Measurements from ENCODE around the gene TPST1.
"Not testable (repeated sequence)": the region's sequence is repeated elsewhere in the genome, so short reads cannot be mapped to it uniquely, and the experiment has no call there.

Gene TPST1

GRCh38 chr7:66283003-66283920, 78.1 kb downstream of the TPST1 start:
- DNase-seq (ENCODE audit: low spot score): peak; percentile 37

GRCh38 chr7:66296001-66296521, 90.9 kb downstream of the TPST1 start:
- no peak for DNase-seq (ENCODE audit: low spot score)

GRCh38 chr7:66296557-66296956, 91.4 kb downstream of the TPST1 start:
- DNase-seq (ENCODE audit: low spot score): no peak

DNA sequence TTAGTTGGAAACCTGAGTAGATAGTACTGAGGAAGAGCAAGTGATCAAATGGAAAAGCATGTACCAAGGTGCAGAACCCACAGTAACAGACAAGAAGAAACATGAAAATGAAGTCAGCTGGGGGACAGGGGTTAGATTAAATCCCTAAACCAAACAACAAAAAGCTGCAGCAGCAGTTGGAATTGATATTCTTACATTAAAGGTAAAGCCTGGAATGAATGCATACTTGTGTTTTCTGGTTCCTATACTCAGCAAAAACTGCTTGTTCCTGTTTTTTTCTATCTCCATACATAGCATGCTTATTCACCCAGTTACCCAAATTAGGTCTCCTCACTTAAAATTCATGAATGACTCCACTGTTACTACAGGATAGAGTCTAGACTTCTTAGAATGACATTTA, 92.4 kb downstream of the TPST1 start:
- DNase-seq (ENCODE audit: low spot score): no peak

DNA sequence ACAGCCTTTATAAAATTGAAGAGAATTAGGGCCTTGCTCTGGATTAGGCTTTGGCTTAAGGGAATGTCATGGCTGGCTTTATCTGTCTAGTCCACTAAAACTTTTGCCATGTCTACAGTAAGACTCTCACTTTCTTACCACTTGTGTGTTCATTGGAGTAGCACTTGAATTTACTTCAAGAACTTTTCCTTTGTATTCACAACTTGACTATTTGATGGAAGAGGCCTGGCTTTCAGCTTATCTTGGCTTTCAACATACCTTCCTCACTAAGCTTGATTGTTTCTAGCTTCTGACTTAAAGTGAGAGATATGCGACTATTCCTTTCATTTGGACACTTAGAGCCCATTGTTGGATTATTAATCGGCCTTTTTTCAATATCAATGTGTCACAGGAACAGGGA, 96.1 kb downstream of the TPST1 start:
- no peak for DNase-seq (ENCODE audit: low spot score)

- no peak for DNase-seq (ENCODE audit: low spot score)
Measured at GRCh38 chr7:66301737-66302136, 96.6 kb downstream of the TPST1 start.

DNA sequence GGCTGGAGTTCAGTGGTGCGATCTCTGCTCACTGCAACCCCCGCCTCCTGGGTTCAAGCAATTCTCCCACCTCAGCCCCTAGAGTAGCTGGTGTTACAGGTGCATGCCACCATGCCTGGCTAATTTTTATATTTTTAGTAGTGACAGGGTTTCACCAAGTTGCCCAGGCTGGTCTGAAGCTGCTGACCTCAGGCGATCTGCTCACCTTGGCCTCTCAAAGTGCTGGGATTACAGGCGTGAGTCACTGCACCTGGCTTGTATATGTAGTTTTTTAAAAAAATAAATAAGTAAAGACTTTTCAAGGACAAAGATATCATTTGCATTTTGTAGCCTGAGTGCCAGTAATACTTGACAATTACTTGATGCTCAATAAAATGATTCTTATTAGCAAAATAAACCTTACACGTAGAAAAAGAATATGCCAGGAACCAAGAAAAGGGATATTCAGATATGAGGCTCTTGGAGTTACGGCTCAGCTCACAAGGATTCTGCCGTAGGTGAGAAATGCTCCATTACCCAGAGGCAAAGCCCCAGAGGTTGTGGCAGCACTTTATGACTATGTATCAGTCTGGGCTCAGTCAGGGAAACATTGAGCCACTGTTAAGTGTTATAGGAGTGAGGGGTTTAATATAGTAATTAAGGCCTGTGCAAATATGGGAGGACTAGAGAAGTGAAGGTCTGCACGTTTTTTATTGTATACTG, 98.5 kb downstream of the TPST1 start:
- DNase-seq (ENCODE audit: low spot score): no peak

GRCh38 chr7:66304536-66304935, 99.4 kb downstream of the TPST1 start:
- DNase-seq (ENCODE audit: low spot score): no peak

DNA sequence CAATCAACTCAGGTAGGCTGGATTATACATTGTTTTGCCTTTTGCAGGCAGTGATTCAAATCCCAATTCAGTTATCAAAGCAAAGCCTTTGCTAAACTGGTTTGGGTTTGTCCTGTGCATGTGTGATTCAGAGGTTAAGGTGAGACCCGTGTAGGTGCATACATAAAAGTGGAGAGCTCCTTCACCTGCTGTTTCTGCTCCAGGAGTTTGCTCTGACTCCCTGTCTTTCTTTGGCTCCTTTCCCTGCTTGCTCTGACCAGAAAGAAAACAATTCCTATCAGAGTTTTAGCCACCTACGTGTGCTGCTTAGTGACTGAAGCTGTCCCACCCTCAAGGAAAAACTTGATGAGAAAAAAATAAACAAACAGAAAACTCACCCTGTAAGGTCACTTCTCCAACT, 101.1 kb downstream of the TPST1 start:
- no peak for DNase-seq (ENCODE audit: low spot score)

DNA sequence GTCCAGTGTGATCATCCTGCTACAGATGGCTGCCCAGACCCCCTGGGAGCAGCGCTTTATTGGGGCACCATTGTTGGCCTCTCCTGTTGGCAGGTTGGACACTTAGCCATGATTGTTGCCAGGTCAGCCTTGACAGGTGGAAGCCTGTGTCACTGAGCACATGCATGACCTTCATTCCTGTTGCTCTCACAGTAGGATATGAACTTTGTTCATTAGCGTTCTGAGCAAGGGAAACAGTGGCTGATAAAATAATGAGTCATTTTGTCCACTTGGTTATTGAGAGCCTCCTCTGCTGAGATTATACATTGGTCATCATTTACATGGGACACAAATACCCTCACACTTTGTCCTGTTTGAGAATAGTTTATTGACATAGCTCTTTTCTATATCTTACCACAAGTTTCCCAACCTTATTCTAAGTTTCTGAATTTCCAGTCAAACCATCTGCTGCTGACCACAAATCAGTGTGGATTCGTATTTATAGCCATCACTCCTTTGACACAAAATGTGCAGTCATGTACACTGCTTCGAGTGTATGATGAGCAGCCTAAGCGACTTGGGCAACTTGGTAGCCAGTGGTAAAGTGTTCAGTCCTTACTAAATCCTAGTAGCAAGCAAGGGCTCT, 102.6 kb downstream of the TPST1 start:
- DNase-seq (ENCODE audit: low spot score): no peak

- no peak for DNase-seq (ENCODE audit: low spot score)
Measured at GRCh38 chr7:66308411-66308810, 103.3 kb downstream of the TPST1 start.

- DNase-seq (ENCODE audit: low spot score): no peak
Measured at GRCh38 chr7:66310620-66311019, 105.5 kb downstream of the TPST1 start.

DNA sequence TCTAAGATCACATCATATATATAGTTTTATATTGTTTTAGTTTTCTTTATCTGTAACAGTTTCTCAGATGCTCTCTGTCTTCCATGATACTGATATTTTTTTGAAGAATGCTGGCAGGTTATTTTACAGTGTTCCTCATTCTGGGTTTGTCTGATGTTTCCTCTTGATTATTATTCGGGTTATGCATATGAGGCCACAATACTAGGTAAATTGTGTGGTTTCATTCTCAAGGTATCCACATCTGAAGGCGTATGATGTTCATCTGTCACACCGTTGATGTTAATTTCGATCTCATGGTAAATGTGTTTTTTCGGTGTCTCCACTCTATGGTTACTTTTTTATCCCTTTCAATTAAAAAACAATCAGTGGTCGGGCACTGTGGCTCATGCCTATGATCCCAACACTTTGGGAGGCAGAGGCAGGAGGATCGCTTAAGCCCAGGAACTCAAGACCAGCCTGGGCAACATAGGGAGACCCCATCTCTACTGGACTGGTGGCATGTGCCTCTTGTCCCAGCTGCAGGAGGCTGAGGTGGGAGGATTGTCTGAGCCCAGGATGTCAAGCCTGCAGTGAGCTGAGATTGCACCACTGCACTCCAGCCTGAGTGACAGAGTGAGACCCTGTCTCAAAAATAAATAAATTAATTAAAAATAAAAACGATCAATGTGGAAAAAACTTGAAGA, 108.9 kb downstream of the TPST1 start:
- no peak for DNase-seq (ENCODE audit: low spot score)

- no peak for DNase-seq (ENCODE audit: low spot score)
Measured at GRCh38 chr7:66315192-66315591, 110.1 kb downstream of the TPST1 start.

GRCh38 chr7:66319407-66319979, 114.4 kb downstream of the TPST1 start:
- DNase-seq (ENCODE audit: low spot score): no peak

- no peak for DNase-seq (ENCODE audit: low spot score)
Measured at GRCh38 chr7:66321283-66321682, 116.1 kb downstream of the TPST1 start.

GRCh38 chr7:66323114-66323796, 118.1 kb downstream of the TPST1 start:
- DNase-seq (ENCODE audit: low spot score): no peak

DNA sequence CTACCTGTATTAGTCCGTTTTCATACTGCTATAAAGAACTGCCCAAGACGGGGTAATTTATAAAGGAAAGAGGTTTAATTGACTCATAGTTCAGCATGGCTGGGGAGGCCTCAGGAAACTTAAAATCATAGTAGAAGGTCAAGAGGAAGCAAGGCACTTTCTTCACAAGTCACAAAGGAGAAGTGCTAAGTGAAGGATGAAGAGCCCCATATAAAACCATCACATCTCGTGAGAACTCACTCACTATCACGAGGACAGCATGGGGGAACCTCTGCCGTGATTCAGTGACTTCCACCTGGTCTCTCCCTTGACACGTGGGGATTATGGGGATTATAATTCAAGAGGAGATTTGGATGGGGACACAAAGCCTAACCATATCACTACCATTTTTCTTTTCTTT, 119.9 kb downstream of the TPST1 start:
- DNase-seq (ENCODE audit: low spot score): not testable (repeated sequence)

GRCh38 chr7:66326501-66327215, 121.5 kb downstream of the TPST1 start:
- DNase-seq (ENCODE audit: low spot score): no peak

DNA sequence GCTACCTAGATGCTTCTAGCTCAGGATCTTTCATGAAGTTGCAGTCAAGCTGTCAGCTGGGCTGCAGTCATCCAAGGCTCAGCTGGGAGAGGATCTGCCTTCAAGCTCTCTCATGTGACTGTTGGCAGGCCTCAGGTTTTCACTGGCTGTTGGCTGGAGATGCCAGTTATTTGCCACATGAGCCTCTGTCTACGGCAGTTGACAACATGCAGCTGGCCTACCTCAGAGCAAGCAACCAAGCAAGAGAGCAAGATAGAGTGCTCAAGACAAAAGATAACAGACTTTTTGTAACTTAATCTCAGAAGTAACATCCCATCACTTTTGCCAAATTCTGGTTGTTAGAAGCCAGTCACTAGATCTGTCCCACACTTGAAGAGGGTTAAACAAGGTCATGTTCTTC, 125.8 kb downstream of the TPST1 start:
- DNase-seq (ENCODE audit: low spot score): no peak

All from SW480 (cell line).